Activated CD8-positive, alpha-beta memory T cell treated with anti-CD3 and anti-CD28 coated beads, Interleukin-2, amount 50 U/mL, for 24 hours (primary cell): Measurements from ENCODE around the gene ATG2B.
"Not testable (repeated sequence)": the region's sequence is repeated elsewhere in the genome, so short reads cannot be mapped to it uniquely, and the experiment has no call there.

Experiments used
- DNase-seq: peaks from one replicate; pipeline ENCODE4 v3.0.0-alpha.2; 2020; ENCODE audit errors: extremely low read depth

ATG2B gene

GRCh38 chr14:96252999-96253539 is 110.1 kb downstream of the ATG2B start:
- DNase-seq: no peak

GRCh38 chr14:96252323-96252998 is 110.7 kb downstream of the ATG2B start:
- no peak for DNase-seq

DNA sequence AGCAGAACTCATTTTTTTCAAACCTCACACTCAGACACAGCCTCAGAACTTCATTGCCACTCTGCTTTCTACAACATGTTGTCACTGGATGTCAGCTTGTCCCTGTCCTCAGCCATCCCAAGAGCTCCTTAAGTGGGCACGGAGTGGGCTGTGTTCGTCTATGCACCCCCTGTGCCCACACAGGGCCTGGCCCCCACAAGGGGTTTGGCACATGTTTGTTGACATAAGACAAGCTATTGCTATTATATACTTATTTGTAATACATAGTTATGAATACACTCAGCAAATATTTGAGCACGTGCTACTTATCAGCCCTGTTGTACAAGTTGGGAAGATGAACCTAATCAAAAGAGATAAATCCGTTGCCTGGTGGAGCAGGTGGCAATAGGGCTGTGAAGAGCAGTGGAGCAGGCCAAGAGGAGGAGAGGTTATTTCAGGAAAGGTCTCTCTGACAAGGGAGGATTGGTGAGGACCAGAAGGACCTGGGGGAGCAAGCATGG is 111.4 kb downstream of the ATG2B start:
- DNase-seq: no peak

GRCh38 chr14:96250485-96250884 is 112.7 kb downstream of the ATG2B start:
- no peak for DNase-seq

DNA sequence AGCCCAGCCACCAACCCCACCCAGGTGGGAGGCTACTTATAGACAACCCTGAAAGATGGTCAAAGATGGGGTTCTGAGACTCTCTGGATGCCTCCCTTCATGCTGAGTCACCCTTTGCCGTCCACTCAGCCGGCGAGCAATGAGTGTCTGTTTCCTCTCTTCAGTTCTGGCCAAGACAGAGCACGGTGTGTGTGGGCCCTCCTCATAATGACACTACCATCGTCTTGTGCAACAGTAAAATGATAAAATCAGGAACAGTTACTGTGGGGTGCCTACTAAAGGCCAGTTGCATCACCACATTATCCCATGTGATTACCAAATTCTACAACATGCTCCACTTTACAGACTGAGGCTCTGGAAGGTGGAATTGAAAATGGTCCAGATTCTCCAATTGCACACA is 114.1 kb downstream of the ATG2B start:
- no peak for DNase-seq

DNA sequence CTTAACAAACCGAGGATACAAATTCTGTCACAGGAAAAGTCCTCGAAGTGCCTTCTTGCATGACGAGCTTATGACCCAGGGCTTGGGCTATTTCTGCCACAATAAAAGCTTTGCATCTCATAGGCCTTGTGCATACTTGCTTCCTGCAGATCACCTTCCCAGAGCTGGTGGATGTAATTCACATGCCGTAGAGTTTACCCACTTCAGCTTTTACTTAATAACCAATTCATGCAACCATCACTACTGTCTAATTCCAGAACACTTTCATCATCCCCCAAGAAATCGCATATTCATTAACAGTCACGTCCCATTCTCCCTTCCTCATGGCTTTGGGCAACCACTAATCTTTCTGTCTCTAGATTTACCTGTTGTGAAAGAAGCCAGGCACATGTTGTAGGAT is 116.1 kb downstream of the ATG2B start:
- DNase-seq: no peak

DNA sequence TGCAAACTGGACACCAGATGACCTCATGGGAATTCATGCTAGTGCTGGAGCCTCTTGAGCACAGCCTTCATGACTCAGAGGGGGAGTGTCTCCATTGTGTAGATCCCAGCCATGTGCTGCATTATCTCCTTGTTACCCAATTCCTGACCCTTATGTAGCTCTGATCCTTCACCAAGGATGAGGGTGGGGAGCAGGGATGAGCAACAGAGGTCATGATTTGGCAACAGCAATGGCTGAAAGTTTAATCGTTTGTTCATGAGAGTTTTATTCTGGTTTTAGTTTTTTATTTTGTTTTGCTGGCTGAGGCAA is 116.6 kb downstream of the ATG2B start:
- DNase-seq: no peak

GRCh38 chr14:96245710-96246538 is 117.2 kb downstream of the ATG2B start:
- DNase-seq: no peak

DNA sequence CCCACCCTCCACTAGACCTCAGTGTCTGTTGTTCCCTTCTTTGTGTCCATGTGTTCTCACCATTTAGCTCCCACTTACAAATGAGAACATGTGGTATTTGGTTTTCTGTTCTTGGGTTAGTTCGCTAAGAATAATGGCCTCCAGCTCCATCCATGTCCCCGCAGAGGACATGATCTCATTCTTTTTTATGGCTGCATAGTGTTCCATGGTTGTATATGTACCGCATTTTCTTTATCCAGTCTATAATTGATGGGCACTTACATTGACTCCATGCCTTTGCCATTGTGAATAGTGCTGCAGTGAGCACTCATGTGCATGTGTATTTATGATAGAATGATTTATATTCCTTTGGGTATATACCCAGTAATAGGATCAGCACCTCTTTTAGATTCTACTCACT is 118.1 kb downstream of the ATG2B start:
- DNase-seq: not testable (repeated sequence)

GRCh38 chr14:96243785-96244184 is 119.4 kb downstream of the ATG2B start:
- no peak for DNase-seq

DNA sequence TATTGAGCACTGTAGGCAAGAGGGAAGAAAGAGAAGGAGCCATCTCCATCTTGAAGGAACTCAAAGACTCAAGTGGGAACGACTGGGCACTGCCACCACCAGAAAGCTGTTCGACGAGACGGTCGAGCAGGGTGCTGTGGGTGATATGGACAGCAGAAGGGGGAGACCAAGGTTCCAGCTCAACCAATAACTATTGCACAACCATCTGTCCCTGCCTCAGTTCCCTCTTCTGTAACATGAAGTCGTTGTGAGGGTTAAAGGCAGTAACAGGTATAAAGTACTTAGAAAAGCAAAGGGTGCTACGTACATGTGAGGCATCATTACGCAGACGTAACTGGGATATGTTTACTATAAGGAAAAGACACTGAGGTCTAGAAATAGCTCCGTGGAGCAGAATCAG is 121.0 kb downstream of the ATG2B start:
- no peak for DNase-seq

DNA sequence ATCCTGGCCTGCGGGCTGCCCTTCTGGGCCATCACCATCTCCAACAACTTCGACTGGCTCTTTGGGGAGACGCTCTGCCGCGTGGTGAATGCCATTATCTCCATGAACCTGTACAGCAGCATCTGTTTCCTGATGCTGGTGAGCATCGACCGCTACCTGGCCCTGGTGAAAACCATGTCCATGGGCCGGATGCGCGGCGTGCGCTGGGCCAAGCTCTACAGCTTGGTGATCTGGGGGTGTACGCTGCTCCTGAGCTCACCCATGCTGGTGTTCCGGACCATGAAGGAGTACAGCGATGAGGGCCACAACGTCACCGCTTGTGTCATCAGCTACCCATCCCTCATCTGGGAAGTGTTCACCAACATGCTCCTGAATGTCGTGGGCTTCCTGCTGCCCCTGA is 122.5 kb downstream of the ATG2B start:
- DNase-seq: no peak

GRCh38 chr14:96239711-96240141 is 123.4 kb downstream of the ATG2B start:
- no peak for DNase-seq

GRCh38 chr14:96238676-96239265 is 124.4 kb downstream of the ATG2B start:
- no peak for DNase-seq

DNA sequence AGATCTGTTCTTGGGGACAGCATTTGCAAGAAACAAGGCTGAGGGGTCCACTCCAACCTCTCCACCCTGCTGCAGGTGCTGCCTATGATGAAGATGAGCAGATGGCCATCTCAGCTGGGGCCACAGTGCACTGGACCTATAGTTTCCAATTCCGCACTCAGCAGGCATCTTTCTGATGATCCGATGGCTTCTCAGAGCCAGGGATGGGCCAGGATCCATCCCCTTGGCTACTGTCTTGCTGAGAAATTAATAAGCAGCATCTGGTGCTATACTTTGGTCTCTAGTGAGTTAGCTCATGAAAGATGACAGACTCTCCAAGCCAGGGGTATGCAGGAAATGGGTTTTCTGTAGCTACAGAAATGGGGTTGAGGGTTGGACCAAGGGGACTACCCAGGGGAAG is 125.5 kb downstream of the ATG2B start:
- no peak for DNase-seq

GRCh38 chr14:96235426-96235825 is 127.7 kb downstream of the ATG2B start:
- DNase-seq: no peak

- DNase-seq: no peak
Observed at GRCh38 chr14:96233661-96234060, 129.5 kb downstream of the ATG2B start.

DNA sequence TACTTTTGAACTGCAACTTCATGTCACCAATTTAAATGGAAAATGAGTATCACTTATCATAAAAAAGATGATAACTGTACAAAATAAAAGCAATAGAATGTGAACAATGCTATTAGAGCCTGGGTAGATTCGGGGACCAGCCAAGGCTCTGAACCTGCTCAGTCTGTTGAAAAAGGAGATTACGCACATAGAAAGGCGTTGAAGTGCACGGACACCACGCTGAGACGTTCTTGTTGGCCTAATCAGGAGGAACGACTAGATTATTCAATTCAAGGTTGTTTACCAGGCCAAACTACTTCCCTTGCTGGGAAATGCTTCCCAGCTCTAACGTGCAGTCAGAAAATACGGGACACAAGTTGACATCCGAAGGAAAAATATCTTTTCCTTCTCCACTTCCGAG is 130.6 kb downstream of the ATG2B start:
- no peak for DNase-seq

- no peak for DNase-seq
Observed at GRCh38 chr14:96231526-96232130, 131.5 kb downstream of the ATG2B start.

DNA sequence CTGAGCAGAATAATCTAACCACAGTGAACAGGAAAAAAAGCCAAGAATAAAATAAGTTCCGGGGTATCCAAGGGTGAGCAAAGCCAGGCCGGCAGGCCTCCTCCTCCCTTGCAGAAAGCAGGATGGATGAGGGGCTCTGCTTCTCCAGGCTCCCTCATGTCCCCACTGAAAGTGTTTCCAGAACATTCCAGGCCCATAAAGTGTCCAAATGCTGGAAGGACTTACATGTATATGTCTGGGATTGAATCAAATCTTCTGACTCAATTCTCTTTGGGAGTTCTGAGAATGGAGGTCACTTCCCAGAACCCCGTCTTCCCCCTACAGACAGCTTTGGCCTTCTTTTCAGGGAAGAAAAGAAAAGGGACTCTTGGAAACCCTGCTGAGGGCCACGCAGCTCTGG is 132.1 kb downstream of the ATG2B start:
- DNase-seq: no peak

GRCh38 chr14:96229315-96229714 is 133.8 kb downstream of the ATG2B start:
- DNase-seq: no peak
